GM18858 (cell line): ENCODE measurements around the gene TMEM62.
"Not testable (repeated sequence)": the region's sequence is repeated elsewhere in the genome, so short reads cannot be mapped to it uniquely, and the experiment has no call there.

ENCODE experiments used
- ATAC-seq: cut with Tn5 transposase; IDR thresholded peaks from one replicate; pipeline ENCODE4 v1.9.1; 2021; ENCODE audit not compliant: unreplicated experiment

Gene TMEM62

DNA sequence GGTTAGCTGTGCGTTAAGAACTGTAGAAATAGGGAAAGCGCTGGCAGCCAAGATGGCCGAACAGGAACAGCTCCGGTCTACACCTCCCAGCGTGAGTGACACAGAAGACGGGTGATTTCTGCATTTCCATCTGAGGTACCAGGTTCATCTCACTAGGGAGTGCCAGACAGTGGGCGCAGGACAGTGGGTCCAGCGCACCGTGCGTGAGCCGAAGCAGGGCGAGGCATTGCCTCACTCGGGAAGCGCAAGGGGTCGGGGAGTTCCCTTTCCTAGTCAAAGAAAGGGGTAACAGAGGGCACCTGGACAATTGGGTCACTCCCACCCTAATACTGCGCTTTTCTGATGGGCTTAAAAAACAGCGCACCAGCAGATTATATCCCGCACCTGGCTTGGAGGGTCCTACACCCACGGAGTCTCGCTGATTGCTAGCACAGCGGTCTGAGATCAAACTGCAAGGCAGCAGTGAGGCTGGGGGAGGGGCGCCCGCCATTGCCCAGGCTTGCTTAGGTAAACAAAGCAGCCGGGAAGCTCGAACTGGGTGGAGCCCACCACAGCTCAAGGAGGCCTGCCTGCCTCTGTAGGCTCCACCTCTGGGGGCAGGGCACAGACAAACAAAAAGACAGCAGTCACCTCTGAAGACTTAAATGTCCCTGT, 42.4 kb downstream of the TMEM62 start:
- not testable (repeated sequence) for ATAC-seq

DNA sequence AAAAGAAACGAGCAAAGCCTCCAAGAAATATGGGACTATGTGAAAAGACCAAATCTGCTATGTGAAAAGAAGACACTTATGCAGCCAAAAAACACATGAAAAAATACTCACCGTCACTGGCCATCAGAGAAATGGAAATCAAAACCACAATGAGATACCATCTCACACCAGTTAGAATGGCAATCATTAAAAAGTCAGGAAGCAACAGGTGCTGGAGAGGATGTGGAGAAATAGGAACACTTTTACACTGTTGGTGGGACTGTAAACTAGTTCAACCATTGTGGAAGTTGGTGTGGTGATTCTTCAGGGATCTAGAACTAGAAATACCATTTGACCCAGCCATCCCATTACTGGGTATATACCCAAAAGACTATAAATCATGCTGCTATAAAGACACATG, 43.8 kb downstream of the TMEM62 start:
- not testable (repeated sequence) for ATAC-seq

DNA sequence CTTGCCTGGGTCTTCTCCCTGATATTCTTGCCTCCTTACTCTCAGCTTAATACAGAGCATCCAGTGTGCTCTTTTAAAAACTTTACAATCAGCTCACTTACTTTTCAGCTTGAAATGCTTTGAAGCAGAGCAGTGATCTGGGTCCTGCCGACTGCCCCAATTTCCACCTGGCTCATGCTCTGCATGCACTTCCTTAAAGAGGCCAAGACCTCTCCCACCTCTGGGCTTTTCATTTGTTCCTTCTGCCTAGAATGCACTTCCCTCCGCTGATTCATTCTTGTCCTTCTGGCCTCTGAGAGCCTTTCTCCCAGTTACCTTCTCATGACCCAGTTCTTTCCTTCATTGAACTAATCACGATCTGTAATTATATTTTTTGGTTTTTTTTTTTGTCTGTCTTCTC, 49.9 kb downstream of the TMEM62 start:
- ATAC-seq = no peak

DNA sequence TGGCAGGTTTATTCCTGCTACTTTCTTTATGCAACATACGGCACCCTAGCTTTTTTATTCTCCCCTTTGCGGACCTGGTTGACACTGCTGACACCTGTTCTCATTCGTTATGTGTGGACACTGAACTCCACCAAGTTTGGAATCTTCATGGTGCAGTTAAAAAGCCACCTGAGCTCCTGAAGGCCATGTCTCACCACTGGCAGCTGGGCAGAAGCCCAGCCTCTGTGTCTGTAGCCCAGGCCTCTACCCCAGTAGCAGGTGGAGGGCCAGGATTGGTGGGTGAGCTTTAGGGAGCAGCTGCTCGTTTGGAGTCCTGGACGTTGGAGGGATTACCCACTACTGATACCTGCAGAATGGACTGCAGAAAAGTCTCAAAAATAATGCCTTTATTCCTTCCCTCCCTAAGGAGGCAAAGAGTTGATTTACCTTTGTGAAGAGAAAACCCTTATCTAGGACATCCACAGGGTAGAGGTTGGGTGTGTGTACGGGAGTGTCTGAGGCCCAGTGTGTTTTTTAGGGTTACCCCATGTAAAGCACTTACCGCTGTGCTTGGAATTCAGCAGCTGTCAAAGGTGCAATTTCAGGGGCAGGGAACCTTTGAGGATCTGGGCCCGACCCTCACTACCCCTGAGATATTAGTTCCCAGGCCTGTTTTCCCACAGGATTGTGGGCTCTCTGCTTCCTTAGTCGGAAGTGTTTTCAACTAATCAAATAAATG, 51.2 kb downstream of the TMEM62 start:
- no peak for ATAC-seq

DNA sequence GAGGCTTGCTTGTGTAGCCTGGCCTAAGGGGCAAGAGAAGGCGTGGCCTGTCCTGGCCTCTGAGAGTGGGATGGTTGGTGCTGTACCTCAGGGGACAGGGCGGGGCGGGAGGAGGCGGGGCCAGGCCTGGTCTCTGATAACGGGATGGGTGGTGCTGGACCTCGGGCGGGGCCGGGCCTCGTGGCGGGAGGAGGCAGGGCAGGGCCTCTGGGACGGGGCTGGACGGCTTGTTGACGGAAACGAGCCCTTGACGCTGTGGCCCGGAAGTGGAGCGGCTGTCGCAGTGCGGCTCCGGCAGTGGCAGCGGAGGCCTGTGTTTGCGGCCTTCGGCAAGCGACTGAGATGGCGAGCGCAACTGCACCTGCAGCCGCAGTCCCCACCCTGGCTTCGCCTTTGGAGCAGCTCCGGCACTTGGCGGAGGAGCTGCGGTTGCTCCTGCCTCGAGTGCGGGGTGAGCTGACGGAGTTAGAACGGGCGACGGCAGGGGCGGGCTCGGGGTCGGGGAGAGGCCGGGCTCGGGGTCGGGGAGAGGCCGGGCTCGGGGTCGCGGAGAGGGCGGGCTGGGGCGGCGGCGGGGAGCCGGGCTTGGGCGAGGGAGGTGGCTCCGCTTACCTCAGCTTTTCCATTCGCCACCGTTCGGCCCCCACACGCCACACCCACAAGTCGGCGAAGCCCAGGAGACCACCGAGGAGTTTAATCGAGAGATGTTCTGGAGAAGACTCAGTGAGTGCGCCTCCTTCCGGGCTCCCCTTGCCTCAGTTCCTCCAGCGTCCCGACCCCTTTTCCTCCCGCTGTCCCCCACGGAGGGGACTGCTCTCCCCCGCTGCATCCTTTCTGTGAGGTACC, 52.0 kb downstream of the TMEM62 start, which contains the start of gene CCNDBP1:
TSS of gene CCNDBP1 (plus strand) at position 247 of the 846 bp plus-strand sequence. CDS start at position 343, 96 bp downstream.
- ATAC-seq = peak; percentile 63

DNA sequence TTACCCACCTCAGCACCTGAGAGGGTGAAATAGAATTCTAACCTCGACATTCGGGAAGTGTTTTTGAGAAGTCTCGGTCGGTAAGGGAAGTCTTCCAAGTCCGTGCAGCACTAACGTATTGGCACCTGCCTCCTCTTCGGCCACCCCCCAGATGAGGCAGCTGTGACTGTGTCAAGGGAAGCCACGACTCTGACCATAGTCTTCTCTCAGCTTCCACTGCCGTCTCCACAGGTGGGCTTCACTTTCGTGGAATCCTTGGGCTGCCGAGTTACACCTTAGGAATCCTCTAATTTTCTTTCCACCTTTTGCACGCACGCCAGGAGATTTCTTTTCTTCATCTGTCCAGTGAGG, 52.6 kb downstream of the TMEM62 start:
- ATAC-seq = no peak

DNA sequence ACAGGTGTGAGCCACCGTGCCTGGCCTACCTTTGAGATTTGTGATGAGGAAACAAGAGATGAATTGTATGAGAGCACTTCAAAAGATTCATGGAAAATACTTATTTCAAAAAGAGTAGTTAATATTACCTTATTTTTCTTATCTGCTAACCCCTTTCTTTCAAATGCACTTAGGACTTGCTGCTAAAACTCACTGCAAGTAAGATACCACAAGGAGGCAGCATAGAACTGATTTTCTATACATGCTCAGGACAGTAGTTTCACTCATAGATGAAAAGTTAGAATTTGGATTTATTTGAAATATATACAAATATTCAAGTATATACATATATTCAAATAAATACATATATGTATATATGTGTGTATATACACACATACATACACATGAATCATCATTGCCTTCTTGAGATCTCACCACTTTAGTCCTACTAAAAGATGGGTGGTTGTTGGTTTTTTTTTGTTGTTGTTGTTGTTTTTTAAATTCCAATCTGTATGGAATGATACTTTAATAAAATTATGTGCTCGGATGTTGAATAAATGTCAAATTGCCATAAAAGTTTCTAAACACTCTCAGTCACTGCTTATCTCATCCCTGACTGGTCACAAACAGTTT, 54.3 kb downstream of the TMEM62 start:
- ATAC-seq = no peak

DNA sequence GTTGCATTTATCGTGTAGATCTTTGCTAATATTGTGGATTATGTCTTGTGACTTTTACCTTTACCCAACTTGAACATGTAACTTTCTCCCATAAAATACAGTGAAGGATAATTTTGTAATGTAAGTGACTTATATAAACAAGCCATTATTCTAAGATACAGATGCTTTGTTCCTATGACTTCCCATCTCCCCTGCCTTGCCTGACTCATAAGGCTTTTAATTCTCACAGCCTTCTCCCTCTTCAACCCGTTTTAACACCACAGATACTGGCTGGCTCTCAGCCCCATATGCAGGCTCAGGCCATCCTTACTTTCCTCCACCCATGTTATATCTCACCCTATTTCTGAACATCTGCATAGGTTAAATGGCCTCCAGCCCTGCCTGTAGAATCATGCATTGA, 55.9 kb downstream of the TMEM62 start:
- ATAC-seq = no peak

DNA sequence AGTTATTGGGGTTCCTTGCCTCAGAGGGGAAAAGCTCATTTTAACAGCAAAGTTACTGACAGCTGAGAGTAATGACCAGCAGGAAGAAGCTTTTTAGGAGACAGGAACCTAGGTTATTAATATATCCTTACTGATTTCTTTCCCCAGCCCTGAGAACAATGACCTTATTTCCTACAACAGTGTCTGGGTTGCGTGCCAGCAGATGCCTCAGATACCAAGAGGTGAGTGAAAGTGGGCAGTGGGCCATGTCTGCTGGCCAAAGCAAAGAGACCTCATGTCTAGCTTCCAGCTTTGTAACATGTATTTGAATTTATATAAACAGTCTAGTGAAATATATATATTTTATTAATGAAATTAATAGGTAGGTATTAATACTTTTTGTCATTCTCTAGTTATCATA, 56.8 kb downstream of the TMEM62 start:
- ATAC-seq = no peak

DNA sequence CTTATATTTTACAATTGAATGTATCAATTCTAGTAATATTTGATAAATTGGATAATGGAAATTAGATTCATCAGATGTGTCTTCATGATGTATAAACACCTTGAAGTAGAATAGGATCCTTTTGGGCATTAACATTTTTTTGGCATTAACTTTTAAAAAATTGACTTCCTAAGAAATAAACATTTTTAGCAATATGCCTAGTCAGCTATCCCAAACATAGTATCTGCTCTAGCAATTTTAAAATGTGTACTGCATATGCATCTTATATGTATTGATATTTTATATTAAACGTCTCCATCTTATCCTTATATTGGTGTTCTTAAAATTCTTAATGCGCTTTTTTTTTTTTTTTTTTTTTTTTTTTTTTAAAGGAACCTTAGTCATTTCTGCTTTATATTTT, 60.3 kb downstream of the TMEM62 start:
- ATAC-seq = no peak

DNA sequence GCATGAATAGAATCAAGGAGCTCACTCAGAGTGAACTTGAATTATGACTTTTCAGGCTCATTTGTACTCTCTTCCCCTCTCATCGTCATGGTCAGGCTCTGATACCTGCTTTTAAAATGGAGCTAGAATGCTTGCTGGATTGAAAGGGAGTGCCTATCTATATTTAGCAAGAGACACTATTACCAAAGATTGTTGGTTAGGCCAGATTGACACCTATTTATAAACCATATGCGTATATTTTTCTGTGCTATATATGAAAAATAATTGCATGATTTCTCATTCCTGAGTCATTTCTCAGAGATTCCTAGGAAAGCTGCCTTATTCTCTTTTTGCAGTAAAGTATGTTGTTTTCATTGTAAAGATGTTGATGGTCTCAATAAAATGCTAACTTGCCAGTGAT, 61.4 kb downstream of the TMEM62 start:
- no peak for ATAC-seq

DNA sequence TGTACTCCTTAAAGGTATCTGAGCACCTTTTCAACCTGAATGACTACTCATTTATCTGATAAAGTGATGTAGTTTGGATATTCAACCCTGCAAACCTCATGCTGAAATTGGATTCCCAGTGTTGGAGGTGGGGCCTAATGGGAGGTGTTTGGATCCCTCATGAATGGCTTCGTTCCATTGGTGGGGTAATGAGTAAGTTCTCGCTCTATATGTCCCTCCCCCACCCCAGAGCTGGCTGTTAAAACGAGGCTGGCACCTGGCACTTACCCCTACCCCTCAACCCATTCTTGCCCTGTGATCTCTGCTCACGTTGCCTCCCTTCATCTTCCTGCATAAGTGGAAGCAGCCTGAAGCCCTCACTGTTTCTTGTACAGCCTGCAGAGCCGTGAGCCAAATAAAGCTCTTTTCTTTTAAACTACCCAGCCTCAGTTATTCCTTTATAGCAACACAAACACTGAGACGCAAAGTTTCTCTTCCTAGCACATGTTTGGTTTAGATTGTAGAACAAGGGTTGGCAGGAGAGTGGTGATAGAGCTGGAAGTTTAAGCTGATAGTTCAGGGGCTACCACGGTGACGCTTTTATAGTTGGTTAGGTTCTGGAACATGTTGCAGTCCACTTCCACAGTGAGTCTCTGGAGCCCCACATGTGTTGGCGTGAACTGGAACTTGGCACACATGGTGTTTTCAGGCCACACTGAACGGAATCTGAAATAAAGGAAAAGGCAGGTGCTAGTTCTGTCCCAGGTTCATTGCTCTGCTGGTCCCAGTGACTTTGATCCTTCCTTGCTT, 63.6 kb downstream of the TMEM62 start:
- ATAC-seq = no peak

DNA sequence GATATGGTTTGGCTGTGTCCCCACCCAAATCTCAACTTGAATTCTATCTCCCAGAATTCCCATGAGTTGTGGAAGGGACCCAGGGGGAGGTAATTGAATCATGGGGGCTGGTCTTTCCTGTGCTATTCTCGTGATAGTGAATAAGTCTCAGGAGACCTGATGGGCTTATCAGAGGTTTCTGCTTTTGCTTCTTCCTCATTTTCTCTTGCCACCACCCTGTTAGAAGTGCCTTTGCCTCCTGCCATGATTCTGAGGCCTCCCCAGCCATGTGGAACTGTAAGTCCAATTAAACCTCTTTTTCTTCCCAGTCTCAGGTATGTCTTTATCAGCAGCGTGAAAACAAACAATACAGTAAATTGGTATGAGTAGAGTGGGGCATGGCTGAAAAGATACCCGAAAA, 64.4 kb downstream of the TMEM62 start:
- ATAC-seq = not testable (repeated sequence)

DNA sequence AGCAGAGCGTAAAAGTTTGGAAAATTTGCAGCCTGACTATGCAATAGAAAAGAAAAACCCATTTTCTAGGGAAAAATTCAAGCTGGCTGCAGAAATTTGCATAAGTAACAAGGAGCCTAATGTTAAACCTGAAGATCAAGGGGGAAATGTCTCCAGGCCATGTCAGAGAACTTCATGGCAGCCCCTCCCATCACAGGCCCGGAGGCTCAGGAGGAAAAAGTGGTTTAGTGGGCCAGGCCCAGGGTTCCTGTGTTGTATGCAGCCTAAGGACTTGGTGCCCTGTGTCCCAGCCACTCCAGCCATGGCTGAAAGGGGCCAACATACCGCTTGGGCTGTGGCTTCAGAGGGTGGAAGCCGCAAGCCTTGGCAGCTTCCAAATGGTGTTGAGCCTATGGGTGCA, 65.2 kb downstream of the TMEM62 start:
- ATAC-seq = not testable (repeated sequence)

DNA sequence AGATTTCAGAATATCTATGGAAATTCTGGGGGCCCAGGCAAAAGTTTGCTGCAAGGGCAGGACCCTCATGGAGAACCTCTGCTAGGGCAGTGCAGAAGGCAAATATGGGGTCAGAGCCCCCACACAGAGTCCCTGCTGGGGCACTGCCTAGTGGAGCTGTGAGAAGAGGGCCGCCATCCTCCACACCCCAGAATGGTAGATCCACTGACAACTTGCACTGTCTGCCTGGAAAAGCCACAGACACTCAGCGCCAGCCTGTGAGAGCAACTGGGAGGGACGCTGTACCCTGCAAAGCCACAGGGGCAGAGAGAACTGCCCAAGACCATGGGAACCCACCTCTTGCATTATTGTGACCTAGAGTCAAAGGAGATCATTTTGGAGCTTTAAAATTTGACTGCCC, 65.6 kb downstream of the TMEM62 start:
- no peak for ATAC-seq

DNA sequence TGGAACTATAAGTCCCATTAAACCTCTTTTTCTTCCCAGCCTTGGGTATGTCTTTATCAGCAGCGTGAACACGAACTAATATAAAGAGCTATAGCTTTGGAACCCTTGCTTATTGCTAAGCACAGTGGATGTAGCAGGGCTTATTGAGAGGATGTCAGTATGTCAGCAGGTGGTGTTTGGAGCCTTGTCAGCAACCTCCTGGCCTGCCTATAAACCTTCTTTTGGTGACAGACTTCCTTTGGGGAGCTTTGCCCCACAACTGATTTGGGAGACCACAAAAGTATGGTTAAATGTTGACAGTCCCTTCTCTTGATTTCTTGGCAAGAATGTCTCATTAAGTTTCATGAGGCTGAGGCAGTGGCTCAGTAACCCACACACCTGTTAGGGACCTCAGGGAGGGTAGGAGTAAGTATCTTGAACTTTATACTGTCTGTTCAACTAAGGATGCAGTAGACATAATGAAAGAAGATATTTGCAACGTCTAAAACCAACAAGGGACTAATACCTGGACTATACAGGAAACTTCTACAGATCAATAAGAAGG, 66.6 kb downstream of the TMEM62 start:
- ATAC-seq = no peak

DNA sequence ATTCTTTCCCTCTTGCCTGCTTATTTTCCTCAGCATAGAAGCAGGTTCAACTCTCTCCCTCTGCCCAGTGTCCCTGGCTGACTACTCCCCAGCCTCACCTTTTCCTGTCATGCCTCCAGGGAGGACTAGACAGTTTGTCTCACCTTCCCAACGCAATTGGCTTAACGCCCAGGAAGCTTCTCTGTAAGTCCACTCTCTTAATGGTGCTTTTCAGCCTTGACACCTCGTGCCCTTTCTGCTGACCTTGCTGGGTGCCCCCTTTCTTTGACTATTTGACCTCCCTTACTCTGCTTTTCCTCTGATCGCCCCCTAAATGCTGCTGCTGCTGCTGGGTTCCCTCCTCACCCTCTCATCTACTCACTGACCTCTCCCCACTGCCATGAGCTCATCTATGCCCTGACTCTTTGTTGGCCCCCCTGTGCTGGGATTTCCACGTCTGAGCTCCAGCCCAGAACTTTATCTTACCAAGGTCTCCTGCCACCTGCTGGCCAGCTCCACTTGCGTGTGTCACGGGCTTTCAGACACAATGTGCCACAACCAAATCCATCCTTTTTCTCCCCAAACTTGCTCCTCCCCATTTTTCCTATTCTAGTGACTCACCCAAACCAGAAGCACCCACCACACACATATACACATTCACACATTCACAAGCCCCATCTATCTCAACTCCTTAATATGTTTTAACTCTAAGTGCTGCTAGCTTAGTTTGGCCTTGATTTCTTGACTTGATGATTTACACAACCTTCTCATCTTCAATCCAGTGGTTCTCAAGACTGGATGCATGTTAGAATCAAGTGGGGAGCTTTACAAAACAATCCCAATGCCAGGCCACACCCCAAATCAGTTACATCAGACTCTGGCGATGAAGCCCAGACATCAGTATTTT, 70.9 kb downstream of the TMEM62 start:
- no peak for ATAC-seq

DNA sequence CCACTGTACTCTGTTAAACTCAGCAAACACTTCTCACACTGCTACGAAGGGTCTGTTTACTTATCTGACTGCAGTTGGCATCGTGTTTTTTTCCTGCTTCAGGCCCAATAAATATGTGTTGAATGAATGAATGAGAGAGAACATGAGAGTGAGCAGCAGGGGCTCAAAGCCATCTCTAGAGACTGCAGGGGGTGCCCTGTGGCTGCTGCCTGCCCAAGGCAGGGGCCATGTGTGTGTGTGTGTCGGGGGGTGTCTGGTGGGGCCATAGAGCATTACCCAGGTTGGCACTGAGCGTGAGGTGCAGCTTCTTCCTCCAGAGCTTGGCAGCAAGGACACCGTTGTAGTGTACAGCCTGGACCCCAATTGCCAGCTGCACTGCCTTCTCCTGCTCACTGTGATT, 72.7 kb downstream of the TMEM62 start:
- ATAC-seq = no peak

DNA sequence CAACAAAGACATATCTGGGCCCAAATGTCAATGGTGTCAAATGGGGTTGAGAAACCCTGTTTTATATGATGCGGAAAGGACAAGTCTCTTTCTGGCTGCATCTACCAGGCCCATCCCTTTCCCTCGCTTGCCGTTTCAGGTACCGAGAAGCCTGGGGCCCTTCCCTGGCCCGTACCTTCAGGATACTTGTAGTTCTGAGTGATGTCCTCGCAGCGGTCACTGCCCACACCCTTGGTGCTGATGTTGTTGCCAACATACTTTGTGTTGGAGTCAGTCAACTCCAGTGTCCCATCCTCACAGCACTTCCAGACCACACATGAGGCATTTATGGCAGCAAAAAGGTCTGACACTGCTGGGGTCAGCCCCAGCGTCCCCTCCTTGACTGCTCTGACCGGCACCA, 73.6 kb downstream of the TMEM62 start:
- no peak for ATAC-seq
